Uterus (tissue), 4 donors: ENCODE data around the gene ENO2. TPM values are rescaled to one million over a fixed set of nuclear protein-coding genes. Genes with fewer than 3 reads are reported as not detected.

Experiments used
- DNase-seq, 2 donors: peaks; one replicate each; pipeline ENCODE4 v3.0.0-alpha.2; 2019 to 2020
- H3K27ac ChIP-seq, 2 donors: fragments of 200-600 bp; sonication (generic); 1 replicate in 1 of 2; 2 replicates in 1 of 2; pipeline ENCODE4 v1.5.1; 2016 to 2018
- H3K27me3 ChIP-seq, 2 donors: fragments of 200-600 bp; sonication (generic); one replicate each; pipeline ENCODE4 v1.5.1; 2018 to 2019; ENCODE audit warnings: control low read depth in 1 of 2
- H3K36me3 ChIP-seq, 2 donors: fragments of 200-600 bp; sonication (generic); one replicate each; pipeline ENCODE4 v1.5.1; 2019; ENCODE audit warnings: control low read depth in 1 of 2
- H3K4me1 ChIP-seq, 2 donors: fragments of 200-600 bp; sonication (generic); one replicate each; pipeline ENCODE4 v1.5.1; 2018 to 2019; ENCODE audit warnings: control low read depth in 1 of 2
- H3K4me3 ChIP-seq, 2 donors: fragments of 200-600 bp; sonication (generic); 1 replicate in 1 of 2; 2 replicates in 1 of 2; pipeline ENCODE4 v1.5.1; 2018 to 2019; ENCODE audit warnings: mild to moderate bottlenecking in 1 of 2
- H3K9me3 ChIP-seq, 2 donors: fragments of 200-600 bp; sonication (generic); one replicate each; pipeline ENCODE4 v1.5.1; 2019; ENCODE audit warnings: control low read depth in 1 of 2
- POLR2A ChIP-seq, 2 donors: fragments of 450-650 bp; IDR thresholded peaks; one replicate each; pipeline ENCODE4 v1.6.1; 2016; ENCODE audit warnings: antibody characterized with exemption in 2 of 2, mild to moderate bottlenecking in 1 of 2, moderate library complexity in 1 of 2
- intact Hi-C: fragments of 100-400 bp; cut with DNase I; formaldehyde crosslinking; loops from one replicate; pipeline ENCODE4 v1.15.1; 2023; ENCODE audit warnings: low total_unique reads
- total RNA-seq, 4 donors: library from RNA; depleted of rRNA in 3 of 4; stranded (reverse); fragments of >200 nt in 3 of 4; gene quantifications; one replicate each; pipeline versions ENCODE4 v1.1.0 to v1.2.4, GENCODE V29; 2014 to 2023
- TF ChIP-seq, protein P1 (sequence below), 4 experiments: fragments of 200-600 bp in 2 of 4; fragments of 450-650 bp in 2 of 4; sonication (generic) in 2 of 4; IDR thresholded peaks; one replicate each; pipeline ENCODE4 v1.5.1; 2016 to 2019; ENCODE audit warnings: antibody characterized with exemption in 4 of 4, mild to moderate bottlenecking in 2 of 4, moderate library complexity in 1 of 4
- donor health status: DM: yes; HTN: yes; CAD: no.

The ENO2 gene
- total RNA-seq, 4 donors from 2014 or later = 9.7 to 84.7 (median 24.4) TPM

DNA sequence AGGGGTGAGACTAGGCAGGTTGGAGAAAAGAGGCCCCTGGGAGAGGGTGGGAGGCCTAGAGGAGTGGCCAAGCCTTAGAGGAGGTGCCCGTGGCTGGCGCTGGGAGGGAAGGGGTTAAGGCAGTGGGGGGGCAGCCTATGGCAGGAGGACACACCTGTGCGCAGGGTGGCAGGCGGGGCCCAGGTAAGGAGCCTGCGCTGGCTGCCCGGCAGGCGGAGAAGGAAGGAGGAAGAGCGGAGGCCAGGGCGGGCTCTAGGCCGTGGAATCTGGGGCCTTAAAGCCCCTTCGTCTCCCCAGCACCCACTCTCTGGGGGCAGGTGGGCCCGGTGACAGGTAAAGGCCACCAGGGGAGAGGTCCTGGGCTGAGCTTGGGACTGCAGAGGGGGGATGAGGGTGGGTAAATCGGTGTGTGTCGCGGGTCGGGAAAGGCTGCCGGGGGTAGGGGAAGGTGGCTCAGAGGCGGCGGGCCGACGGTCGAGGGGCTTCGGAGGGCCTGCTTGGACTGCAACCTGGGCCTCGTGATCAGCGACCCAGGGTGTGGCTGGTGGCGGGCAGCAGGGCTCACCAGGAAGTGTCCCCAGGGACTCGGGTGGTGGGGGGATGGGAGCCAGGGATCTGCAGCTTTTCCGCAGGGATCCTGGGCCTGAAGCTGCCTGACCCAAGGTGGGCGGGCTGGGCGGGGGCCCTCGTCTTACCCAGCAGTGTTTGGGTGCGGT, 48.8 kb downstream of the ENO2 start:
- DNase-seq = no peak
- no peaks in the 10 kb centered on the region for H3K9me3 ChIP-seq
- no peaks in the 10 kb centered on the region for H3K27me3 ChIP-seq
- H3K4me1 ChIP-seq = peaks cover 3% of the 10 kb centered on the region in 2 donors
- no peak overlapping the region for H3K4me3 ChIP-seq
- peak in 1 of 2 donors; percentile 54 for TF ChIP-seq POLR2A (IDR thresholded peaks at IDR 0.05)
- TF ChIP-seq, protein P1, sequence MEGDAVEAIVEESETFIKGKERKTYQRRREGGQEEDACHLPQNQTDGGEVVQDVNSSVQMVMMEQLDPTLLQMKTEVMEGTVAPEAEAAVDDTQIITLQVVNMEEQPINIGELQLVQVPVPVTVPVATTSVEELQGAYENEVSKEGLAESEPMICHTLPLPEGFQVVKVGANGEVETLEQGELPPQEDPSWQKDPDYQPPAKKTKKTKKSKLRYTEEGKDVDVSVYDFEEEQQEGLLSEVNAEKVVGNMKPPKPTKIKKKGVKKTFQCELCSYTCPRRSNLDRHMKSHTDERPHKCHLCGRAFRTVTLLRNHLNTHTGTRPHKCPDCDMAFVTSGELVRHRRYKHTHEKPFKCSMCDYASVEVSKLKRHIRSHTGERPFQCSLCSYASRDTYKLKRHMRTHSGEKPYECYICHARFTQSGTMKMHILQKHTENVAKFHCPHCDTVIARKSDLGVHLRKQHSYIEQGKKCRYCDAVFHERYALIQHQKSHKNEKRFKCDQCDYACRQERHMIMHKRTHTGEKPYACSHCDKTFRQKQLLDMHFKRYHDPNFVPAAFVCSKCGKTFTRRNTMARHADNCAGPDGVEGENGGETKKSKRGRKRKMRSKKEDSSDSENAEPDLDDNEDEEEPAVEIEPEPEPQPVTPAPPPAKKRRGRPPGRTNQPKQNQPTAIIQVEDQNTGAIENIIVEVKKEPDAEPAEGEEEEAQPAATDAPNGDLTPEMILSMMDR (IDR thresholded peaks at IDR 0.05) = no peak
- intact Hi-C loops = no loop called here
- no peaks in the 10 kb centered on the region for H3K36me3 ChIP-seq
- peak overlapping the region; percentile 86 to 89 for H3K27ac ChIP-seq

DNA sequence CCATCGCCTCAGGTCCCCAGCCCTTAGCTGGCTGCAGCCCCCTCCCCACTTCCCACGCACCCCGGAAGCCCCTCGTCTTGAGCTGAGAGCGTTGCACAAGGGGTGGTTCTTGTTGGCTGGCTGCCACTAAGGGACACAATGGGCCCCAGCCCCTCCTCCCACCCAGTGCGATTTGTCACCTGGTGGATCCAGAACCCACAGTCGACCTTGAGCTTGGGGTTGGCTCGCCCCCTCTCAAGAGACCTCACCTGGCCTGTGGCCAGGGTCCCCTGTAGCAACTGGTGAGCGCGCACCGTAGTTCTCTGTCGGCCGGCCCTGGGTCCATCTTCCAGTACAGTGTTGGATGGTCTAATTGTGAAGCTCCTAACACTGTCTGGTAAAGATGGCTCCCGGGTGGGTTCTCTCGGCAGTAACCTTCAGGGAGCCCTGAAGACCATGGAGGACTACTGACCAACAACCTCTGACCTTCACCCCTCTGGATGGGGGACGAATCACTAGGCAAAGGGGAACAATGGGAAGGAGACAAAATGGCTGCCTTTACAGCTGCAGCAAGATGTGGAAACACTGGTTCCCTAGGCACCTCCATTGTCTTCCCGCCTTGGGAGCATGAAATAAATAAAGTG, 49.5 kb downstream of the ENO2 start:
- DNase-seq = no peak
- no peak overlapping the region for H3K27ac ChIP-seq

DNA sequence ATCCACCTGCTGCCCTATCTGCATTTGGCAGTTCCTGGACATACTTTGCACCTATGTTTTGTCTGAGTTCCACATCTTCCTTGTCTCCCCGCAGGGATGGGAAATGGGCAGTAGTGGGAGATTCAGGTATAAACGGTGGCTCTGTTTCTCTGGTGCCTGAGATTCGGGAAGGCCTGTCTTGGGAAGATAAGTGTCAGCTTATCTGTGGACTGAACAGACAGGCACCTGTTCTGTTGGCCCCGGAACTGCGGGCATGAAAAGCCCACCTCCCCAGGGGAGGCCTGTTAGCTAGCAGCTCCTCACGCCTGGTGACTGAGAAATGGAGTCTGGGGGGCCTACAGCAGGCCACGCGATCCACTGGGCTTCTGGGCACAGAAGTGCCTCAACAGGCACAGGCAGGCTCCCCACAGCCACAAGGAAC, 50.2 kb downstream of the ENO2 start:
- no peak for DNase-seq
- Histone ChIP-seq H3K4me3 (no peak overlapping the region), H3K27me3 (no peaks in the 10 kb centered on the region), H3K36me3 (no peaks in the 10 kb centered on the region), H3K4me1 (peaks cover 9 to 13% of the 10 kb centered on the region in 2 donors), H3K27ac (peak overlapping the region; percentile 63 to 69), H3K9me3 (no peaks in the 10 kb centered on the region)
- intact Hi-C loops = no loop called here
- TF ChIP-seq, protein P1 (IDR thresholded peaks at IDR 0.05) = no peak
- TF ChIP-seq POLR2A (IDR thresholded peaks at IDR 0.05) = no peak

More for the DNA sequence above, 49.5 kb downstream of the ENO2 start:
- intact Hi-C loops = no loop called here
- no peak for TF ChIP-seq POLR2A (IDR thresholded peaks at IDR 0.05)
- TF ChIP-seq, protein P1 (IDR thresholded peaks at IDR 0.05) = no peak
- no peak overlapping the region for H3K4me3 ChIP-seq
- peaks cover 4 to 6% of the 10 kb centered on the region in 2 donors for H3K4me1 ChIP-seq
- H3K36me3 ChIP-seq = no peaks in the 10 kb centered on the region
- H3K9me3 ChIP-seq = no peaks in the 10 kb centered on the region
- no peaks in the 10 kb centered on the region for H3K27me3 ChIP-seq

DNA sequence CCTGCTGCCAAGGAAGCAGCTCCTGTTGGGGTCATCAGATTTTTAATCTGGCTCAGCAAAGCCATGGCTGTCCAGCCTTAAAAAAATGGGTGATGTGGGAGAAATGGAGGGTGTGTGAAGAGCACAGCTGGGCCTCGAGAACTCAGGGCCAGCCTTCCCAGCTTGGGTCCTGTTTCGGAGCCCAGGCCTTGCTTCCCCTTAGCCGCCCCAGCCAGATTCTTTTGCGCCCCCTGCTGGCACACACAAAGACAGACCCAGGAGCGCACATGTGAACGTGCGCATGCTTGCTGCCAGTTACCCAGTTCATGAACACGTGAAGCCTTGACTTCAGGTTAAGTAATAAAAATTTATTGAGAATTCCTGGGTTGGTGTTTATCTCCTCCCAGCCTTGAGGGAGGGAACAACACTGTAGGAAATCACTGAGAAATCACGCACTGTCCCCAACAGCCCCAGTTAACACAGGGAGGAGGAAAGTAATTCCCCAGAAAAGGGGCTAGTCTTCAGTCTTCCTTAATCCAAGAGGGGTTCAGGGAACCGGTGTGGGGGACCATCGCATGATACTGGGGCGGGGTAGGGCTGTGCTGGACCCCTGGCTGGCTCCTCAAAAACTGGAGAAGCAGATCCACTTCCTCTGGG, 50.8 kb downstream of the ENO2 start:
- peak; percentile 86 to 87 for DNase-seq
- H3K36me3 ChIP-seq = no peaks in the 10 kb centered on the region
- H3K9me3 ChIP-seq = no peaks in the 10 kb centered on the region
- H3K4me1 ChIP-seq = peaks cover 9 to 15% of the 10 kb centered on the region in 2 donors
- intact Hi-C loops = no loop called here
- no peaks in the 10 kb centered on the region for H3K27me3 ChIP-seq
- H3K27ac ChIP-seq = peak overlapping the region; percentile 63 to 69
- TF ChIP-seq, protein P1 (IDR thresholded peaks at IDR 0.05) = peak; percentile 85 to 92 (median 88)
- no peak for TF ChIP-seq POLR2A (IDR thresholded peaks at IDR 0.05)
- no peak overlapping the region for H3K4me3 ChIP-seq

- intact Hi-C loops = no loop called here
- DNase-seq = no peak
- Histone ChIP-seq H3K4me1 (peaks cover 9 to 15% of the 10 kb centered on the region in 2 donors), H3K4me3 (no peak overlapping the region), H3K9me3 (no peaks in the 10 kb centered on the region), H3K27me3 (no peaks in the 10 kb centered on the region), H3K36me3 (no peaks in the 10 kb centered on the region), H3K27ac (peak overlapping the region; percentile 46 to 63)
- TF ChIP-seq, protein P1 (IDR thresholded peaks at IDR 0.05) = no peak
- TF ChIP-seq POLR2A (IDR thresholded peaks at IDR 0.05) = no peak
Measured at GRCh38 chr12:6965714-6966113, 51.3 kb downstream of the ENO2 start.
